ENCODE measurements around the gene MCF2. TPM values are rescaled to one million over a fixed set of nuclear protein-coding genes. Genes with fewer than 3 reads are reported as not detected.

Gene MCF2
- total and polyA plus RNA-seq, 10 of the 15 experiments (the other 5 are each of a cell fraction or from before 2014, with no cell fraction given) = 0.07 to 3.3 (median 0.42) TPM

DNA sequence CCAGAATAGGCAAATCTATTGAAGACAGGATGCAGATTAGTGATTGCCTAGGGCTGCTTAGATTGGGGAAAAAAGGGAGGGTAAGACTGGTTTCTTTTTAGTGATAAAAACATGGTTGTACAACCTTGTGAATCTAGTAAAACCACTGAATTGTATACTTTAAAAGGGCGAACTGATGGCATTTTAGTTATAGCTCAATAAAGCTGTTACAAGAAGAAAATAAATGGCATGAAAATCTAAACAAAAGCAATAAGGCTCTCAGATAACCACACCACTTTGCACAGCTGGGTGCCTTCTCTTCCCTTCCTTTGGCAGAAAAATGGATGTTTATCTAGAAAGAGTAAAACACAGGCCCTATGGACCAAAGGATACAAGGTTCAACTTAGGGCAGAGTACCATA is 107.9 kb downstream of the MCF2 start:
- ChIA-PET CTCF (no interaction called here), POLR2A (no interaction called here), SMC1A (ENCODE audit: uncharacterized antibody, unreplicated experiment) (no interaction called here), RAD21 (ENCODE audit: unreplicated experiment) (no interaction called here)
- ATAC-seq (no peak), FAIRE-seq (no peak), DNase-seq (ENCODE audit: low read depth, low spot score) (no peak)
- H3K4me1 ChIP-seq (ENCODE audit: control insufficient read depth, insufficient read depth, low read length) = no peaks in the 10 kb centered on the region
- no peak overlapping the region for H3K4me2 ChIP-seq (ENCODE audit: control insufficient read depth, insufficient read depth)
- no peak overlapping the region for H3K9ac ChIP-seq (ENCODE audit: control insufficient read depth, insufficient read depth, low read length)
- H3K27me3 ChIP-seq (replicated peaks in 1 of 2; ENCODE audit: control insufficient read depth in 2 of 2, insufficient read depth in 2 of 2, low read length in 1 of 2) = no peaks in the 10 kb centered on the region
- no peaks in the 10 kb centered on the region for H4K20me1 ChIP-seq (ENCODE audit: control insufficient read depth, insufficient read depth)
- no peak for TF ChIP-seq CHD2 (IDR thresholded peaks at IDR 0.05; ENCODE audit: borderline replicate concordance, low read depth, low read length)
- no peak for TF ChIP-seq SREBF2 (IDR thresholded peaks at IDR 0.05; ENCODE audit: low read length)
- no peak for TF ChIP-seq NR2F1 (conservative IDR thresholded peaks at IDR 0.05)
- TF ChIP-seq CBX5 (IDR thresholded peaks at IDR 0.05; ENCODE audit: low read depth) = no peak
- TF ChIP-seq PAX8 (IDR thresholded peaks at IDR 0.05) = no peak
- TF ChIP-seq IRF4 (IDR thresholded peaks at IDR 0.05; ENCODE audit: low read depth, low read length) = no peak
- TF ChIP-seq CHD1 (IDR thresholded peaks at IDR 0.05; ENCODE audit: low read depth, low read length) = no peak
- no peak for TF ChIP-seq SUPT20H (IDR thresholded peaks at IDR 0.05; ENCODE audit: borderline replicate concordance, control insufficient read depth, low read depth, low read length)
- TF ChIP-seq RB1 (IDR thresholded peaks at IDR 0.05; ENCODE audit: borderline replicate concordance) = no peak
- no peak for TF ChIP-seq ZNF217 (IDR thresholded peaks at IDR 0.05)
- TF ChIP-seq RBBP5 (conservative IDR thresholded peaks at IDR 0.05) = no peak
- no peak for TF ChIP-seq MTA3 (IDR thresholded peaks at IDR 0.05; ENCODE audit: borderline replicate concordance, low read length)
- TF ChIP-seq SMARCA5 (IDR thresholded peaks at IDR 0.05) = no peak
- no peak overlapping the region for H3K27ac ChIP-seq (ENCODE audit: control insufficient read depth, insufficient read depth)
- in situ Hi-C loops (cut with MboI) = no loop called here
- 7% methylated on average over 1 of the region's 1 CpG for WGBS (ENCODE audit: insufficient coverage, insufficient replicate concordance, low lambda C conversion rate, missing lambda C conversion rate)
- H3K79me2 ChIP-seq (ENCODE audit: control insufficient read depth, insufficient read depth, low read length) = no peaks in the 10 kb centered on the region
- intact Hi-C loops (cut with micrococcal nuclease; ENCODE audit: unreplicated experiment) = no loop called here
- H2AFZ ChIP-seq (ENCODE audit: control insufficient read depth, low read depth, low read length) = no peak overlapping the region
- no peak overlapping the region for H3K4me3 ChIP-seq
- BruUV-seq (replicated peaks) = no TSS peak
- no peaks in the 10 kb centered on the region for H3K36me3 ChIP-seq (ENCODE audit: control insufficient read depth in 2 of 2, insufficient read depth in 2 of 2, low read length in 1 of 2)
- H3K9me3 ChIP-seq (replicated peaks; ENCODE audit: control insufficient read depth, insufficient read depth, low read length) = no peaks in the 10 kb centered on the region
